Ovary (tissue), 9 donors: ENCODE results near the gene ZNF14. TPM values are rescaled to one million over a fixed set of nuclear protein-coding genes. Genes with fewer than 3 reads are reported as not detected.

Experiments used
- DNase-seq, 5 donors: peaks; one replicate each; pipeline ENCODE4 v3.0.0-alpha.2; 2019 to 2020
- H3K27ac ChIP-seq, 2 donors: fragments of 200-600 bp; one replicate each; pipeline versions ENCODE4 v1.5.1 to v1.8.0; 2019 to 2022
- H3K27me3 ChIP-seq: fragments of 200-600 bp; one replicate; pipeline ENCODE4 v1.8.0; 2022
- H3K36me3 ChIP-seq: fragments of 200-600 bp; sonication (generic); one replicate; pipeline ENCODE4 v1.5.1; 2019
- H3K4me1 ChIP-seq: one replicate; pipeline ENCODE4 v1.8.1; 2013; ENCODE audit warnings: mild to moderate bottlenecking, moderate library complexity; ENCODE audit not compliant: insufficient read depth
- H3K4me3 ChIP-seq: fragments of 200-600 bp; sonication (generic); one replicate; pipeline ENCODE4 v1.5.1; 2017
- H3K9me3 ChIP-seq, 2 donors: fragments of 200-600 bp in 1 of 2; sonication (generic) in 1 of 2; one replicate each; pipeline versions ENCODE4 v1.5.1 to v1.8.1; 2013 to 2019; ENCODE audit warnings: mild to moderate bottlenecking in 1 of 2, moderate library complexity in 1 of 2
- EP300 ChIP-seq: sonication (generic); formaldehyde crosslinking; IDR thresholded peaks from one replicate; pipeline ENCODE4 v1.6.1; 2017; ENCODE audit warnings: antibody characterized with exemption
- POLR2A ChIP-seq: fragments of 450-650 bp; IDR thresholded peaks from one replicate; pipeline ENCODE4 v1.6.1; 2017; ENCODE audit warnings: antibody characterized with exemption, mild to moderate bottlenecking, moderate library complexity
- WGBS, 3 donors: extraction: QIAGEN DNeasy Blood & Tissue Kit in 1 of 3; methylation state at CpG; one replicate each; pipeline versions ENCODE4 v1.1.5 to v1.1.7; 2013 to 2017; 5-methylcytosine and 5-hydroxymethylcytosine counted together
- intact Hi-C, 4 donors: fragments of 100-400 bp; cut with DNase I; formaldehyde crosslinking; loops; one replicate each; pipeline versions ENCODE4 v1.11.0 to v1.15.1; 2022 to 2023
- polyA plus RNA-seq, 2 donors: library from polyadenylated mRNA; stranded (reverse); fragments of 200-250 nt in 1 of 2; fragments of 350-450 nt in 1 of 2; fragmentation: Illumina TruSeq in 1 of 2; extraction: RNeasy Lipid Tissue Mini Kit (QIAGEN cat#74804) in 1 of 2; gene quantifications; one replicate each; pipeline ENCODE4 v1.2.3, GENCODE V29; 2013 to 2014
- small RNA-seq: library from RNA; depleted of rRNA; stranded (forward); fragments of <200 nt; gene quantifications from one replicate; pipeline ENCODE3, GENCODE V24; 2016
- total RNA-seq, 7 donors: library from RNA; depleted of rRNA in 2 of 7; stranded (reverse); fragments of >200 nt in 2 of 7; fragmentation: NEBNext Ultra II Directional in 3 of 7; extraction: Animal tissue kit (Norgen Biotek cat#: 25700) in 3 of 7; gene quantifications; one replicate each; pipeline versions ENCODE4 v1.1.0 to v1.2.4, GENCODE V29; 2016 to 2023
- TF ChIP-seq, protein P1 (sequence below), 3 donors: fragments of 450-650 bp in 2 of 3; fragments of 200-600 bp in 1 of 3; IDR thresholded peaks; one replicate each; pipeline versions ENCODE4 v1.5.1 to v1.8.0; 2016 to 2022; ENCODE audit warnings: antibody characterized with exemption in 3 of 3, mild to moderate bottlenecking in 1 of 3
- donor health status: DM: no; HTN: no; CAD: no; lungs with moderate emphysema.
- donor health status: DM: no; HTN: no; CAD: no.
- donor health status: Bipolar disorder and iron deficiency.
- donor health status: DM: yes; HTN: yes; CAD: no.
- donor health status: DM: no; HTN: no; CAD: no.
- donor health status: DM: yes; HTN: yes; CAD: no.

Gene ZNF14
- total and polyA plus RNA-seq, 9 donors: 6.3 to 19.9 (median 11.4) TPM

DNA sequence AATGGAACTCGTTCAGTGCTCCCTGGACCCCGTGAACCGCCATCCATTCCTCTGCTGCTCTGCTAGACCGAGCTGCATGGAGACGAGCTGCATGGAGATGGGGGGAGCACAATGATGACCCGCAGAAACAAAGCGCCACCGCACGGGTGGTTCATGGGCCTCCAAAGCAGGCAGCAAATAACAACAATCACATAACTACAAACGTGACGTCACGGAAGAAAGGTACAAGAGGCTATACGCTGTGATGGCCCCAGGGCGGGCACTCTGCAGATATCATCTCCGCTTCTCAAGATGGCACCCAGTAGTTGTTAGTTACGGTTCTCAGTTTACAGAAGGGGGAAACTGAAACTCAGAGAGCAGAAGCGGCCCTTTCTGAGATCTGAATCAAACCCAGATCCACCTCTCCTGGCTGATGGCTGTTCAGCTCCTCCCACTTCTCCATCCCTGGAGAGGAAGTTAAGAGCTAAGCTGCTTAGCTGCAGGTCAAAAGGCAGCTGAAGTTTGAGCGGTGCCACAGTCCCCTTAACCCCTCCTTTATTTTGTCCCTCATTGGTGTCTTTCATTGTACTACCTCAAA, 71.1 kb downstream of the ZNF14 start:
- Histone ChIP-seq H3K27me3 (no peaks in the 10 kb centered on the region), H3K4me1 (peaks cover 2% of the 10 kb centered on the region), H3K27ac (no peak overlapping the region), H3K36me3 (no peaks in the 10 kb centered on the region), H3K4me3 (no peak overlapping the region), H3K9me3 (no peaks in the 10 kb centered on the region)
- 65 to 75% (median 66%) methylated on average over 18 of the region's 18 CpGs for WGBS, 3 donors
- DNase-seq: peak in 1 of 5 donors; percentile 18
- intact Hi-C loops: loop anchor here in 1 of 4 donors (10.0 kb wide), 1 partner anchor 293 kb away; no protein-coding TSS in a partner anchor
- no peak for TF ChIP-seq POLR2A
- TF ChIP-seq, protein P1, sequence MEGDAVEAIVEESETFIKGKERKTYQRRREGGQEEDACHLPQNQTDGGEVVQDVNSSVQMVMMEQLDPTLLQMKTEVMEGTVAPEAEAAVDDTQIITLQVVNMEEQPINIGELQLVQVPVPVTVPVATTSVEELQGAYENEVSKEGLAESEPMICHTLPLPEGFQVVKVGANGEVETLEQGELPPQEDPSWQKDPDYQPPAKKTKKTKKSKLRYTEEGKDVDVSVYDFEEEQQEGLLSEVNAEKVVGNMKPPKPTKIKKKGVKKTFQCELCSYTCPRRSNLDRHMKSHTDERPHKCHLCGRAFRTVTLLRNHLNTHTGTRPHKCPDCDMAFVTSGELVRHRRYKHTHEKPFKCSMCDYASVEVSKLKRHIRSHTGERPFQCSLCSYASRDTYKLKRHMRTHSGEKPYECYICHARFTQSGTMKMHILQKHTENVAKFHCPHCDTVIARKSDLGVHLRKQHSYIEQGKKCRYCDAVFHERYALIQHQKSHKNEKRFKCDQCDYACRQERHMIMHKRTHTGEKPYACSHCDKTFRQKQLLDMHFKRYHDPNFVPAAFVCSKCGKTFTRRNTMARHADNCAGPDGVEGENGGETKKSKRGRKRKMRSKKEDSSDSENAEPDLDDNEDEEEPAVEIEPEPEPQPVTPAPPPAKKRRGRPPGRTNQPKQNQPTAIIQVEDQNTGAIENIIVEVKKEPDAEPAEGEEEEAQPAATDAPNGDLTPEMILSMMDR (IDR thresholded peaks at IDR 0.05): no peak
- no peak for TF ChIP-seq EP300

DNA sequence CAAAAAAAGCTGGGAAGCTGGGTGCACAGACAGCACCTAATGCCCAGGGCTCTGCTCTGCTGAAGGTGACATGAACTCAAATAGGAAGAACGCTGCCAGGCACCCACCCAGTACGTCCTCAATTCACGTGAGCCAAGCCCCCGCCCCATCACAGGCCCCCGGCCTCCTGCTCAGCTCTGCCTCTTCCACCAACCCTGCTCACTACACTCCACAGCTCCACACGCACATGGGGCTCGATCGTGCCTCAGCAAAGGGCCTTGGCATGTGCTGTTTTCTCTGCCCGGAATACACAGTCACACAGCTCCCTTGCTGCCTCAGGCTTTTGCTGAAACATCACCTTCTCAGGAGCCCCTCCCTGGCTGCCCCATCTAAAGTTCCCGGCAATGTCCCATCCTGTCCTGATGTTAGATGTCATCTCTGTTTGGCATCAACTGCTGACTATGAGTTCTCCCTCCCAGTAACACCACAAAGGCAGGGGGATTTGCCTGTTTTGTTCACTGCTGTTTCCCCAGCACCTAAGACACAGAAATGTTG, 71.7 kb downstream of the ZNF14 start:
- 77 to 79% (median 78%) methylated on average over 10 of the region's 10 CpGs for WGBS, 3 donors
- Histone ChIP-seq H3K36me3 (no peaks in the 10 kb centered on the region), H3K9me3 (no peaks in the 10 kb centered on the region), H3K27me3 (no peaks in the 10 kb centered on the region), H3K27ac (no peak overlapping the region), H3K4me3 (no peak overlapping the region), H3K4me1 (peaks cover 2% of the 10 kb centered on the region)
- intact Hi-C loops: loop anchor here in 1 of 4 donors (10.0 kb wide), 1 partner anchor 294 kb away; no protein-coding TSS in a partner anchor
- TF ChIP-seq EP300 (no peak), POLR2A (no peak)
- TF ChIP-seq, protein P1 (IDR thresholded peaks at IDR 0.05): no peak
- peak in 1 of 5 donors; percentile 17 for DNase-seq

Small RNA genes within 50 kb of the gene (small RNA-seq; reads per million reads assigned to genes)
- gene AC011458.2 (not detected), gene AC011477.5 (not detected)

Other genes with a start within 250 kb of the ZNF14 start
- 1 to 10 TPM in 3 of 7 donors, under 1 TPM in 4; 0.76 to 1.8 (median 0.95) TPM for gene TSSK6, start 217.6 kb downstream of the ZNF14 start, total RNA-seq
- gene TSSK6, start 217.6 kb downstream of the ZNF14 start, polyA plus RNA-seq: 1 to 10 TPM in 1 of 2 donors, not detected in 1; 2.5 TPM
- 100 to 1,000 TPM in 6 of 7 donors, 10 to 100 TPM in 1; 46.5 to 291 (median 212) TPM for gene NDUFA13, start 216.9 kb downstream of the ZNF14 start, total RNA-seq
- gene NDUFA13, start 216.9 kb downstream of the ZNF14 start, polyA plus RNA-seq: 100 to 1,000 TPM in 1 of 2 donors, 10 to 100 TPM in 1; 33.5 to 202 TPM
- 1 to 10 TPM; 2.0 to 5.0 (median 3.5) TPM for gene YJEFN3, start 204.2 kb downstream of the ZNF14 start, total RNA-seq
- gene YJEFN3, start 204.2 kb downstream of the ZNF14 start, polyA plus RNA-seq: 1 to 10 TPM; 2.9 TPM
- 1 to 10 TPM in 4 of 7 donors, under 1 TPM in 3; 0.48 to 9.7 (median 1.1) TPM for gene CILP2, start 194.8 kb downstream of the ZNF14 start, total RNA-seq
- gene CILP2, start 194.8 kb downstream of the ZNF14 start, polyA plus RNA-seq: 1 to 10 TPM in 1 of 2 donors, under 1 TPM in 1; 0.28 to 1.0 TPM
- gene PBX4, start 114.4 kb downstream of the ZNF14 start, total RNA-seq: 1 to 10 TPM; 1.9 to 4.4 (median 3.2) TPM
- gene PBX4, start 114.4 kb downstream of the ZNF14 start, polyA plus RNA-seq: 1 to 10 TPM in 1 of 2 donors, under 1 TPM in 1; 0.73 to 4.1 TPM
- gene LPAR2, start 104.9 kb downstream of the ZNF14 start, total RNA-seq: 10 to 100 TPM in 1 of 7 donors, 1 to 10 TPM in 6; 4.5 to 17.0 (median 7.3) TPM
- gene LPAR2, start 104.9 kb downstream of the ZNF14 start, polyA plus RNA-seq: 1 to 10 TPM; 3.2 to 7.9 TPM
- 1 to 10 TPM; 3.9 to 6.9 (median 5.2) TPM for gene GMIP, start 89.5 kb downstream of the ZNF14 start, total RNA-seq
- gene GMIP, start 89.5 kb downstream of the ZNF14 start, polyA plus RNA-seq: 1 to 10 TPM; 3.3 to 3.8 TPM
- gene ATP13A1, start 69.4 kb downstream of the ZNF14 start, total RNA-seq: 100 to 1,000 TPM in 2 of 7 donors, 10 to 100 TPM in 5; 46.7 to 407 (median 67.7) TPM
- gene ATP13A1, start 69.4 kb downstream of the ZNF14 start, polyA plus RNA-seq: 10 to 100 TPM; 24.9 to 40.9 TPM
- gene ZNF101, start 64.3 kb downstream of the ZNF14 start, total RNA-seq: 10 to 100 TPM in 1 of 7 donors, 1 to 10 TPM in 6; 2.9 to 12.6 (median 5.6) TPM
- 10 to 100 TPM in 1 of 2 donors, 1 to 10 TPM in 1; 4.2 to 10.4 TPM for gene ZNF101, start 64.3 kb downstream of the ZNF14 start, polyA plus RNA-seq
- 10 to 100 TPM; 23.9 to 46.1 (median 29.6) TPM for gene ZNF506, start 88.6 kb upstream of the ZNF14 start, total RNA-seq
- 10 to 100 TPM; 10.3 to 20.3 TPM for gene ZNF506, start 88.6 kb upstream of the ZNF14 start, polyA plus RNA-seq
- gene ZNF253, start 132.8 kb upstream of the ZNF14 start, total RNA-seq: 10 to 100 TPM in 6 of 7 donors, 1 to 10 TPM in 1; 9.1 to 20.3 (median 15.1) TPM
- 10 to 100 TPM; 12.7 to 16.8 TPM for gene ZNF253, start 132.8 kb upstream of the ZNF14 start, polyA plus RNA-seq
- gene ZNF93, start 167.8 kb upstream of the ZNF14 start, total RNA-seq: 10 to 100 TPM in 2 of 7 donors, 1 to 10 TPM in 5; 4.9 to 15.2 (median 7.7) TPM
- gene ZNF93, start 167.8 kb upstream of the ZNF14 start, polyA plus RNA-seq: 1 to 10 TPM; 5.5 to 8.9 TPM